Smooth muscle cell (in vitro differentiated cells): ENCODE results near the gene TXNDC15. TPM values are rescaled to one million over a fixed set of nuclear protein-coding genes. Genes with fewer than 3 reads are reported as not detected.
"Not testable (repeated sequence)": the region's sequence is repeated elsewhere in the genome, so short reads cannot be mapped to it uniquely, and the experiment has no call there.

Experiments
- DNase-seq: peaks from one replicate; lab custom pipeline; 2025; ENCODE audit not compliant: unreplicated experiment; lab: John Stamatoyannopoulos, UW
- H2AFZ ChIP-seq: fragments of 200-600 bp; sonication (generic); 2 replicates; pipeline ENCODE4 v1.6.0; 2016; ENCODE audit warnings: antibody characterized with exemption, low read depth, mild to moderate bottlenecking
- H3F3A ChIP-seq: fragments of 200-600 bp; sonication (generic); 2 replicates; pipeline ENCODE4 v1.6.0; 2017; ENCODE audit warnings: antibody characterized with exemption, low read depth
- H3K27ac ChIP-seq: fragments of 200-600 bp; sonication (generic); 2 replicates; pipeline ENCODE4 v1.5.1; 2016; ENCODE audit warnings: low read depth, mild to moderate bottlenecking
- H3K27me3 ChIP-seq: fragments of 200-600 bp; sonication (generic); 2 replicates; pipeline ENCODE4 v1.6.1; 2016; ENCODE audit warnings: low read depth, mild to moderate bottlenecking
- H3K36me3 ChIP-seq: fragments of 200-600 bp; sonication (generic); 2 replicates; pipeline ENCODE4 v1.5.1; 2016; ENCODE audit warnings: low read depth
- H3K4me1 ChIP-seq: fragments of 200-600 bp; sonication (generic); 2 replicates; pipeline ENCODE4 v1.5.1; 2016; ENCODE audit warnings: low read depth
- H3K4me2 ChIP-seq: fragments of 200-600 bp; sonication (generic); 2 replicates; pipeline ENCODE4 v1.6.0; 2016; ENCODE audit warnings: mild to moderate bottlenecking
- H3K4me3 ChIP-seq: fragments of 200-600 bp; sonication (generic); 2 replicates; pipeline ENCODE4 v1.5.1; 2016; ENCODE audit warnings: mild to moderate bottlenecking
- H3K79me2 ChIP-seq: fragments of 200-600 bp; sonication (generic); 2 replicates; pipeline ENCODE4 v1.6.0; 2016; ENCODE audit warnings: low read depth, mild to moderate bottlenecking
- H3K9ac ChIP-seq: fragments of 200-600 bp; sonication (generic); 2 replicates; pipeline ENCODE4 v1.6.0; 2016; ENCODE audit warnings: low read depth
- H3K9me3 ChIP-seq: fragments of 200-600 bp; sonication (generic); replicated peaks from 2 replicates; pipeline ENCODE4 v1.5.1; 2016; ENCODE audit warnings: low read depth
- H4K20me1 ChIP-seq: fragments of 200-600 bp; sonication (generic); 2 replicates; pipeline ENCODE4 v1.6.0; 2016; ENCODE audit warnings: low read depth
- WGBS: methylation state at CpG from one replicate; pipeline ENCODE4 v1.1.7; 2016; ENCODE audit warnings: low lambda C conversion rate; 5-methylcytosine and 5-hydroxymethylcytosine counted together
- polyA plus RNA-seq: library from polyadenylated mRNA; unstranded; fragments of >200 nt; fragmentation: Nextera tagmentation; extraction: Ambion mirVana; gene quantifications from 2 replicates; pipeline ENCODE4 v1.2.1, GENCODE V29; 2016
- total RNA-seq: library from RNA; depleted of rRNA; stranded (reverse); fragments of >200 nt; gene quantifications from 2 replicates; pipeline ENCODE4 v1.2.3, GENCODE V29; 2014
- TF ChIP-seq, protein P1 (sequence below): fragments of 200-600 bp; sonication (generic); IDR thresholded peaks from 2 replicates; pipeline ENCODE4 v1.5.1; 2017; ENCODE audit warnings: borderline replicate concordance, mild to moderate bottlenecking, antibody characterized with exemption; ENCODE audit not compliant: insufficient read depth, poor library complexity, severe bottlenecking

Gene TXNDC15
- total and polyA plus RNA-seq, 2 experiments from 2014 or later = 70.8 to 118 TPM

DNA sequence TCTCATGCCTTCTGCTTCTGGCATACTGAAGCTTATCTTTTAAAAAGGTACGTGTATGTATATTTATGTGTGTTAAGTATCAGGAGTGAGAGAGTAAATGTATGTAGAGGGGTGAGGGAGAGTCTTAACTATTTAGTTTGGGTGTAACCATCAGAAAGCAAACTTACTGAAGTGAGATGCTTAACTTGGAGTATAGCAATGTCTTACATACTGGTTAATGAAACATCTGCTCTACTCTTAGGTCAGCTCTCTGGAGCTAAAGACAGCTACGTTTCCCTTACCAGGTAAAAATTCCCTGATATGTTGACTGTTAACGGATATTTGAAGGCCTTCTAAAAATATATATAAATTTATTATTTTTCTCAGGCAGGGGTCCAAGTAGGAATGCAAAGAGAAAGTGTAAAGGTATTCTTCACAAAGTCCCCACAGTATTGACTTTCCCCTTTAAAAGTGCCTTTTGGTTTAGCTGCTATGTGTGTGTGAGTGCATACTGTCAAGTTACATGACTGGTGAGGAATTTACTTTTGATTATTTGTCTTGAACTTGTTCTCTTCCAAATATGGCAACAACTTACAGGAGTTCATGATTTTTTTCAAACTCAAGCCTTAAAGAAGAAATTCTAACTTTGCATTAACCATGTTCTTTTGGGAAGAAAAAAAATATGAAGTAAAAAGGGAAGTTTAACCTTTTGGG is 40.7 kb upstream of the TXNDC15 start:
- Histone ChIP-seq H3K27me3 (no peaks in the 10 kb centered on the region), H3K4me1 (no peaks in the 10 kb centered on the region), H3K27ac (peak overlapping the region; percentile 27), H2AFZ (no peak overlapping the region), H3K4me3 (no peak overlapping the region), H3K36me3 (peaks cover 8% of the 10 kb centered on the region), H3K4me2 (no peak overlapping the region), H3F3A (no peaks in the 10 kb centered on the region), H3K79me2 (no peaks in the 10 kb centered on the region), H3K9ac (no peak overlapping the region), H4K20me1 (no peaks in the 10 kb centered on the region), H3K9me3 (no peaks in the 10 kb centered on the region)
- DNase-seq = no peak
- WGBS = 93% methylated on average over 3 of the region's 3 CpGs
- TF ChIP-seq, protein P1, sequence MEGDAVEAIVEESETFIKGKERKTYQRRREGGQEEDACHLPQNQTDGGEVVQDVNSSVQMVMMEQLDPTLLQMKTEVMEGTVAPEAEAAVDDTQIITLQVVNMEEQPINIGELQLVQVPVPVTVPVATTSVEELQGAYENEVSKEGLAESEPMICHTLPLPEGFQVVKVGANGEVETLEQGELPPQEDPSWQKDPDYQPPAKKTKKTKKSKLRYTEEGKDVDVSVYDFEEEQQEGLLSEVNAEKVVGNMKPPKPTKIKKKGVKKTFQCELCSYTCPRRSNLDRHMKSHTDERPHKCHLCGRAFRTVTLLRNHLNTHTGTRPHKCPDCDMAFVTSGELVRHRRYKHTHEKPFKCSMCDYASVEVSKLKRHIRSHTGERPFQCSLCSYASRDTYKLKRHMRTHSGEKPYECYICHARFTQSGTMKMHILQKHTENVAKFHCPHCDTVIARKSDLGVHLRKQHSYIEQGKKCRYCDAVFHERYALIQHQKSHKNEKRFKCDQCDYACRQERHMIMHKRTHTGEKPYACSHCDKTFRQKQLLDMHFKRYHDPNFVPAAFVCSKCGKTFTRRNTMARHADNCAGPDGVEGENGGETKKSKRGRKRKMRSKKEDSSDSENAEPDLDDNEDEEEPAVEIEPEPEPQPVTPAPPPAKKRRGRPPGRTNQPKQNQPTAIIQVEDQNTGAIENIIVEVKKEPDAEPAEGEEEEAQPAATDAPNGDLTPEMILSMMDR = no peak

DNA sequence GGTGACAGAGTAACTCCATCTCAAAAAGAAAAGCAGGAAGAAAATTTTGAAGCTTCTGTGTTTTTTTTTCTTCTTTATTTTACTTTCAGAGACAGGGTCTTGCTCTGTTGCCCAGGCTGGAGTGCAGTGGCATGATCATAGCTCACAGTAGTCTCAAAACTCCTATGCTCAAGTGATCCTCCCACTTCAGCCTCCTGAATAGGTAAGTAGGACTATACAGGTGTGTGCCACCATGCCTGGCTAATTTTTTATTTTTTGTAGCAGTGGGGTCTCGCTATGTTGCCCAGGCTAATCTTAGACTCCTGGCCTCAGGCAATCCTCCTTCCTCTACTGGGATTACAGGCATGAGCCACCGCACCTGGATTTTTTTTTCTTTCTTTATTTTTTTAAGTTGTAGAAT is 38.5 kb upstream of the TXNDC15 start:
- no peak overlapping the region for H3K4me2 ChIP-seq
- H3K9ac ChIP-seq = no peak overlapping the region
- H3K4me3 ChIP-seq = no peak overlapping the region
- 98% methylated on average over 2 of the region's 2 CpGs for WGBS
- no peaks in the 10 kb centered on the region for H3K79me2 ChIP-seq
- no peak overlapping the region for H3K27ac ChIP-seq
- no peaks in the 10 kb centered on the region for H3K36me3 ChIP-seq
- H2AFZ ChIP-seq = no peak overlapping the region
- TF ChIP-seq, protein P1 = no peak
- H3K4me1 ChIP-seq = no peaks in the 10 kb centered on the region
- H3K27me3 ChIP-seq = no peaks in the 10 kb centered on the region
- H3F3A ChIP-seq = no peaks in the 10 kb centered on the region
- no peaks in the 10 kb centered on the region for H4K20me1 ChIP-seq
- no peak for DNase-seq
- no peaks in the 10 kb centered on the region for H3K9me3 ChIP-seq

DNA sequence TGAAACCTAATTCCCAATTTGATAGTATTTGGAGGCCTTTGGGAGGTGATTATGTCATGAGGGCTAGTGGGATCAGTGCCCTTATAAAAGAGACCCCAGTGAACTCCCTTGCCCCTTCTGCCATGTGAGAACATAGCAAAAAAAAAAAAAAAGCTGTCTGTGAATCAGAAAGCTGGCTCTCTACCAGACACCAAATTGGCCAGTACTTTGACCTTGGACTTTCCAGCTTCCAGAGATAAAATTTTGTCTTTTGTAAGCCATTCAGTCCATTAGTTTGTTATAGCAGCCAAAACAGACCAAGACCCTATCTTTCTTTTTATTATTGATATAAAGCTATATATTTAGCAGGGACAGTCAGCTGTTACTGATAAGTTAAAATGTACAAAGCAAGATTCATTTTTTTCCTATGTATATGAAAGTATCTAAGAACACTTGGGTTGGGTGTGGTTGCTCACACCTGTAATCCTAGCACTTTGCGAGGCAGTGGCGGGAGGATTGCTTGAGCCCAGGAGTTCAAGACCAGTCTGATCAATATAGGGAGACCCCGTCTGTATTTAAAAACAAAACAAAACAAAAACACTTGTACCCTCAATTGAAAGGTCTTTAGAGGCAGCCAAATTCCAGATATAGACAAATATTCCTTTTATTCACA is 36.5 kb upstream of the TXNDC15 start:
- Histone ChIP-seq H3F3A (no peaks in the 10 kb centered on the region), H3K4me3 (no peak overlapping the region), H3K4me1 (no peaks in the 10 kb centered on the region), H2AFZ (no peak overlapping the region), H3K27me3 (no peaks in the 10 kb centered on the region), H3K36me3 (no peaks in the 10 kb centered on the region), H3K4me2 (no peak overlapping the region), H3K9me3 (no peaks in the 10 kb centered on the region), H4K20me1 (no peaks in the 10 kb centered on the region), H3K9ac (no peak overlapping the region), H3K27ac (no peak overlapping the region), H3K79me2 (no peaks in the 10 kb centered on the region)
- 94% methylated on average over 3 of the region's 3 CpGs for WGBS
- TF ChIP-seq, protein P1 = no peak
- DNase-seq = no peak

DNA sequence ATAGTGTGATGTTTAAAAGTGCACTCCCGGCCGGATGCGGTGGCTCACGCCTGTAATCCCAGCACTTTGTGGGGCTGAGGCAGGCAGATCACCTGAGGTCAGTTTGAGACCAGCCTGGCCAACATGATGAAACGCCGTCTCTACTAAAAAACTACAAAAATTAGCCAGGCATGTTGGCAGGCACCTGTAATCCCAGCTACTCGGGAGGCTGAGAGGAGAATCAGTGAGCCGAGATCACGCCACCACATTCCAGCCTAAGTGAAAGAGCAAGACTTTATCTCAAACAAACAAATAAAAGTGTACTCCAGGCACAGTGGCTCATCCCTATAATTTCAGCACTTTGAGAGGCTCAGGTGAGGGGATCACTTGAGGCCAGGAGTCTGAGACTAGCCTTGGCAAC is 35.8 kb upstream of the TXNDC15 start:
- not testable (repeated sequence) for H3K79me2 ChIP-seq, H3K36me3 ChIP-seq, H4K20me1 ChIP-seq, H3K27me3 ChIP-seq, H3K27ac ChIP-seq, H3K9me3 ChIP-seq, H3K4me3 ChIP-seq, H2AFZ ChIP-seq, H3K4me1 ChIP-seq, DNase-seq, H3F3A ChIP-seq, H3K9ac ChIP-seq, H3K4me2 ChIP-seq
- WGBS = 97% methylated on average over 9 of the region's 9 CpGs
